ENCODE results near the gene LDLRAD2. TPM values are rescaled to one million over a fixed set of nuclear protein-coding genes. Genes with fewer than 3 reads are reported as not detected.

The LDLRAD2 gene
- polyA plus RNA-seq, 2 of the 4 experiments (the other 2 are of a cell fraction): 0.08 TPM; not detected in 1

DNA sequence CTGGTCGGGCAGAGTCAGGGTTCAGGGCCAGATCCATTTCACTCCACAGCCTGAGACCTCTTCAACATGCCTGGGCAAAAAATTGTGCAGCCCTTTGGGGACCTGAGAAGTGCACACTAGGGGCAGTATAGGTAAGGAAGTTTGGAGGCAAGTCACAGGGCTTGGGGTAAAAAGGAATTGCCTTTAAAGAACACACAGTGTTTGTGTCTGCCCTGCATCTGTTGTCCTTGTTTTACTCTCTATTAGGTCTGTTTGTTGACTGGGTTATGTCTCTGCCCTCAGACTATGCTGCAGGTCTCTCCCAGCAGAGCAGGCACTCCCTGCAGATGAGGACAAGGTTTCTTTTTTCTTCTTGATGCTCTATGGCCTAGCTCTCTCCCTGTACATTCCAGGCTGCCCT is 22.0 kb downstream of the LDLRAD2 start:
- ATAC-seq (no peak), FAIRE-seq (no peak), DNase-seq (ENCODE audit: low read depth in 1 of 2, low spot score in 1 of 2) (no peak)
- Histone ChIP-seq H3K4me2 (no peak overlapping the region), H3K27ac (no peak overlapping the region), H3K4me3 (no peak overlapping the region), H3K4me1 (no peaks in the 10 kb centered on the region), H3K9me3 (peaks cover 21% of the 10 kb centered on the region)
- no CpG with 5 or more reads among the region's 1 CpG for WGBS (ENCODE audit: missing lambda C conversion rate)
- ChIA-PET CTCF (no interaction called here), POLR2A (no interaction called here)
- TF ChIP-seq, protein P1, sequence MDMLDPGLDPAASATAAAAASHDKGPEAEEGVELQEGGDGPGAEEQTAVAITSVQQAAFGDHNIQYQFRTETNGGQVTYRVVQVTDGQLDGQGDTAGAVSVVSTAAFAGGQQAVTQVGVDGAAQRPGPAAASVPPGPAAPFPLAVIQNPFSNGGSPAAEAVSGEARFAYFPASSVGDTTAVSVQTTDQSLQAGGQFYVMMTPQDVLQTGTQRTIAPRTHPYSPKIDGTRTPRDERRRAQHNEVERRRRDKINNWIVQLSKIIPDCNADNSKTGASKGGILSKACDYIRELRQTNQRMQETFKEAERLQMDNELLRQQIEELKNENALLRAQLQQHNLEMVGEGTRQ (IDR thresholded peaks at IDR 0.05): no peak
- TF ChIP-seq MYC (IDR thresholded peaks at IDR 0.05; ENCODE audit: borderline replicate concordance, low read length) (no peak), RAD21 (conservative IDR thresholded peaks at IDR 0.05 in 1 of 2, IDR thresholded peaks at IDR 0.05 in 1 of 2) (no peak), POLR2AphosphoS2 (conservative IDR thresholded peaks at IDR 0.05; ENCODE audit: low read length) (no peak), ESRRA (IDR thresholded peaks at IDR 0.05; ENCODE audit: borderline replicate concordance, low read length) (no peak), ZNF302 (CRISPR knock-in tag; IDR thresholded peaks at IDR 0.05) (no peak), NPAS2 (CRISPR knock-in tag; IDR thresholded peaks at IDR 0.05; ENCODE audit: borderline replicate concordance) (no peak), HOXB13 (CRISPR knock-in tag; IDR thresholded peaks at IDR 0.05; ENCODE audit: low read depth) (no peak), EP300 (IDR thresholded peaks at IDR 0.05) (no peak), PHF8 (IDR thresholded peaks at IDR 0.05; ENCODE audit: borderline replicate concordance, low read depth) (no peak), NR3C1 (IDR thresholded peaks at IDR 0.05) (no peak), FOXS1 (CRISPR knock-in tag; IDR thresholded peaks at IDR 0.05) (no peak), EHF (CRISPR knock-in tag; IDR thresholded peaks at IDR 0.05) (no peak), FOSL2 (IDR thresholded peaks at IDR 0.05) (no peak), FOSL2 (CRISPR knock-in tag; IDR thresholded peaks at IDR 0.05) (no peak)
- TF ChIP-seq, protein P2, sequence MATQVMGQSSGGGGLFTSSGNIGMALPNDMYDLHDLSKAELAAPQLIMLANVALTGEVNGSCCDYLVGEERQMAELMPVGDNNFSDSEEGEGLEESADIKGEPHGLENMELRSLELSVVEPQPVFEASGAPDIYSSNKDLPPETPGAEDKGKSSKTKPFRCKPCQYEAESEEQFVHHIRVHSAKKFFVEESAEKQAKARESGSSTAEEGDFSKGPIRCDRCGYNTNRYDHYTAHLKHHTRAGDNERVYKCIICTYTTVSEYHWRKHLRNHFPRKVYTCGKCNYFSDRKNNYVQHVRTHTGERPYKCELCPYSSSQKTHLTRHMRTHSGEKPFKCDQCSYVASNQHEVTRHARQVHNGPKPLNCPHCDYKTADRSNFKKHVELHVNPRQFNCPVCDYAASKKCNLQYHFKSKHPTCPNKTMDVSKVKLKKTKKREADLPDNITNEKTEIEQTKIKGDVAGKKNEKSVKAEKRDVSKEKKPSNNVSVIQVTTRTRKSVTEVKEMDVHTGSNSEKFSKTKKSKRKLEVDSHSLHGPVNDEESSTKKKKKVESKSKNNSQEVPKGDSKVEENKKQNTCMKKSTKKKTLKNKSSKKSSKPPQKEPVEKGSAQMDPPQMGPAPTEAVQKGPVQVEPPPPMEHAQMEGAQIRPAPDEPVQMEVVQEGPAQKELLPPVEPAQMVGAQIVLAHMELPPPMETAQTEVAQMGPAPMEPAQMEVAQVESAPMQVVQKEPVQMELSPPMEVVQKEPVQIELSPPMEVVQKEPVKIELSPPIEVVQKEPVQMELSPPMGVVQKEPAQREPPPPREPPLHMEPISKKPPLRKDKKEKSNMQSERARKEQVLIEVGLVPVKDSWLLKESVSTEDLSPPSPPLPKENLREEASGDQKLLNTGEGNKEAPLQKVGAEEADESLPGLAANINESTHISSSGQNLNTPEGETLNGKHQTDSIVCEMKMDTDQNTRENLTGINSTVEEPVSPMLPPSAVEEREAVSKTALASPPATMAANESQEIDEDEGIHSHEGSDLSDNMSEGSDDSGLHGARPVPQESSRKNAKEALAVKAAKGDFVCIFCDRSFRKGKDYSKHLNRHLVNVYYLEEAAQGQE (IDR thresholded peaks at IDR 0.05): no peak
- TF ChIP-seq, protein P3, sequence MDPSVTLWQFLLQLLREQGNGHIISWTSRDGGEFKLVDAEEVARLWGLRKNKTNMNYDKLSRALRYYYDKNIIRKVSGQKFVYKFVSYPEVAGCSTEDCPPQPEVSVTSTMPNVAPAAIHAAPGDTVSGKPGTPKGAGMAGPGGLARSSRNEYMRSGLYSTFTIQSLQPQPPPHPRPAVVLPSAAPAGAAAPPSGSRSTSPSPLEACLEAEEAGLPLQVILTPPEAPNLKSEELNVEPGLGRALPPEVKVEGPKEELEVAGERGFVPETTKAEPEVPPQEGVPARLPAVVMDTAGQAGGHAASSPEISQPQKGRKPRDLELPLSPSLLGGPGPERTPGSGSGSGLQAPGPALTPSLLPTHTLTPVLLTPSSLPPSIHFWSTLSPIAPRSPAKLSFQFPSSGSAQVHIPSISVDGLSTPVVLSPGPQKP (IDR thresholded peaks at IDR 0.05; ENCODE audit: low read depth, low read length): no peak
- TF ChIP-seq, protein P4, sequence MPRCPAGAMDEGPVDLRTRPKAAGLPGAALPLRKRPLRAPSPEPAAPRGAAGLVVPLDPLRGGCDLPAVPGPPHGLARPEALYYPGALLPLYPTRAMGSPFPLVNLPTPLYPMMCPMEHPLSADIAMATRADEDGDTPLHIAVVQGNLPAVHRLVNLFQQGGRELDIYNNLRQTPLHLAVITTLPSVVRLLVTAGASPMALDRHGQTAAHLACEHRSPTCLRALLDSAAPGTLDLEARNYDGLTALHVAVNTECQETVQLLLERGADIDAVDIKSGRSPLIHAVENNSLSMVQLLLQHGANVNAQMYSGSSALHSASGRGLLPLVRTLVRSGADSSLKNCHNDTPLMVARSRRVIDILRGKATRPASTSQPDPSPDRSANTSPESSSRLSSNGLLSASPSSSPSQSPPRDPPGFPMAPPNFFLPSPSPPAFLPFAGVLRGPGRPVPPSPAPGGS (IDR thresholded peaks at IDR 0.05): no peak

DNA sequence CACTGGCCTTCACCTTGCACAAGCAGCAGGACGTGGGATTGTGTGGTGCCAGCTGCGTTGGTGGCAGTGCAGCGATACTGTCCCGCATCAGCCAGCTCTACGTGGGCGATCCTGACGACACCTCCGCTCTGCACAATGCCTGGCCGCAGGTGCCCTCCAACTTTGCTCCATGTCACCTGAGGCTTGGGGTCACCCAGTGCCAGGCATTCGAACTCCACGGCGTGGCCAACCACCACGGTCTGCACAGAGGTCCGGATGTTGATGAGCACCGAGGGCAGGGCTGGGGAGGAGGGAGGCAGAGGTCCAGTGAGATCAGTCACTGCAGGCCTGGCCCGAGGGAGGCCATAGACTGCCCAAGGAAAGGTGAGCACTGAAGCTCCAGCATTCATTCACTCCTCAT is 22.6 kb downstream of the LDLRAD2 start:
- ATAC-seq: no peak
- Histone ChIP-seq H3K4me3 (no peak overlapping the region), H3K4me2 (no peak overlapping the region), H3K4me1 (no peaks in the 10 kb centered on the region), H3K27ac (no peak overlapping the region), H3K9me3 (peaks cover 21% of the 10 kb centered on the region)
- ChIA-PET CTCF (interaction anchor here (1.2 kb wide), 1 partner anchor 20 kb away, joined by 3 read pairs; no protein-coding TSS in a partner anchor), POLR2A (no interaction called here)
- 93% methylated on average over 16 of the region's 16 CpGs for WGBS (ENCODE audit: missing lambda C conversion rate)
- no peak for DNase-seq (ENCODE audit: low read depth in 1 of 2, low spot score in 1 of 2)
- no peak for TF ChIP-seq FOSL2 (IDR thresholded peaks at IDR 0.05)
- TF ChIP-seq FOSL2 (CRISPR knock-in tag; IDR thresholded peaks at IDR 0.05): no peak
- no peak for TF ChIP-seq ZNF302 (CRISPR knock-in tag; IDR thresholded peaks at IDR 0.05)
- TF ChIP-seq FOSB (CRISPR knock-in tag; IDR thresholded peaks at IDR 0.05): no peak
- no peak for TF ChIP-seq TFCP2L1 (CRISPR knock-in tag; IDR thresholded peaks at IDR 0.05)
- TF ChIP-seq, protein P5, sequence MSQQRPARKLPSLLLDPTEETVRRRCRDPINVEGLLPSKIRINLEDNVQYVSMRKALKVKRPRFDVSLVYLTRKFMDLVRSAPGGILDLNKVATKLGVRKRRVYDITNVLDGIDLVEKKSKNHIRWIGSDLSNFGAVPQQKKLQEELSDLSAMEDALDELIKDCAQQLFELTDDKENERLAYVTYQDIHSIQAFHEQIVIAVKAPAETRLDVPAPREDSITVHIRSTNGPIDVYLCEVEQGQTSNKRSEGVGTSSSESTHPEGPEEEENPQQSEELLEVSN (IDR thresholded peaks at IDR 0.05; ENCODE audit: borderline replicate concordance, low read depth): no peak
- TF ChIP-seq, protein P6, sequence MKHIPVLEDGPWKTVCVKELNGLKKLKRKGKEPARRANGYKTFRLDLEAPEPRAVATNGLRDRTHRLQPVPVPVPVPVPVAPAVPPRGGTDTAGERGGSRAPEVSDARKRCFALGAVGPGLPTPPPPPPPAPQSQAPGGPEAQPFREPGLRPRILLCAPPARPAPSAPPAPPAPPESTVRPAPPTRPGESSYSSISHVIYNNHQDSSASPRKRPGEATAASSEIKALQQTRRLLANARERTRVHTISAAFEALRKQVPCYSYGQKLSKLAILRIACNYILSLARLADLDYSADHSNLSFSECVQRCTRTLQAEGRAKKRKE (CRISPR knock-in tag; IDR thresholded peaks at IDR 0.05; ENCODE audit: low read depth): no peak
- TF ChIP-seq, protein P3 (IDR thresholded peaks at IDR 0.05; ENCODE audit: low read depth, low read length): no peak
- no peak for TF ChIP-seq EP300 (IDR thresholded peaks at IDR 0.05)
- no peak for TF ChIP-seq HOXB13 (CRISPR knock-in tag; IDR thresholded peaks at IDR 0.05; ENCODE audit: low read depth)
- no peak for TF ChIP-seq RARB (CRISPR knock-in tag; IDR thresholded peaks at IDR 0.05)
- TF ChIP-seq, protein P7, sequence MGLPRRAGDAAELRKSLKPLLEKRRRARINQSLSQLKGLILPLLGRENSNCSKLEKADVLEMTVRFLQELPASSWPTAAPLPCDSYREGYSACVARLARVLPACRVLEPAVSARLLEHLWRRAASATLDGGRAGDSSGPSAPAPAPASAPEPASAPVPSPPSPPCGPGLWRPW (IDR thresholded peaks at IDR 0.05): no peak
- no peak for FAIRE-seq

Measured in A549 (cell line).